HG03175 (cell line): ENCODE measurements around the gene PDZRN3.

Experiments used
- ATAC-seq: cut with Tn5 transposase; IDR thresholded peaks from one replicate; pipeline ENCODE4 v1.9.1; 2021; ENCODE audit warnings: mild to moderate bottlenecking, moderate library complexity; ENCODE audit not compliant: unreplicated experiment

PDZRN3 gene

DNA sequence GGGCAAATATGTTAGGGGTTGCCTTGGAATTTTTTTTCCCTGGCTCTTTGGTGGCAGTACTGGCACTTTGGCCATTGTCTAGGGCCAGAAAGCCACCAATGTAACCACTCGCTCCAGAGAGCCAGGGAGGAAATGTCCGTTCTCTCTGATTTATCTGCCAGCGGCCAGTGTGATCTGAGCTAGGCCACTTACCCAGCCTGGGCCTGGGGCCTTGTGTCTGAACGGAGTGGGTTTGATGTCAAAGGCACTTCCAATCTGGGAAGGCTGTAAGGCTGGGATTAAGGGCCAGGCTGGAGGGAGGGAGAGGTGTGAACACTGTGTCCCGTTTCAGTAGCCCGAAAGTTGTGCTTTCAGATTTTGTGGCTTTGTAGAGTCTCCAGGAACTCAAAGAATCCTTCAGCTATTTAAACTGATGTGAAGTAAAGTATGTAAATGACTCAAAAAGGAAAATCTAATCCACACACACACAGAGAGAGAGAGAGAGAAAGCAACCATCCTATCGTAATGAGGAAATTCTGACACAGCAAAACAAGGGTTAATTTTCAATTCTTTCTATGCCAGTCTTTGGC lies 271.0 kb downstream of the PDZRN3 start:
- ATAC-seq, result no peak

DNA sequence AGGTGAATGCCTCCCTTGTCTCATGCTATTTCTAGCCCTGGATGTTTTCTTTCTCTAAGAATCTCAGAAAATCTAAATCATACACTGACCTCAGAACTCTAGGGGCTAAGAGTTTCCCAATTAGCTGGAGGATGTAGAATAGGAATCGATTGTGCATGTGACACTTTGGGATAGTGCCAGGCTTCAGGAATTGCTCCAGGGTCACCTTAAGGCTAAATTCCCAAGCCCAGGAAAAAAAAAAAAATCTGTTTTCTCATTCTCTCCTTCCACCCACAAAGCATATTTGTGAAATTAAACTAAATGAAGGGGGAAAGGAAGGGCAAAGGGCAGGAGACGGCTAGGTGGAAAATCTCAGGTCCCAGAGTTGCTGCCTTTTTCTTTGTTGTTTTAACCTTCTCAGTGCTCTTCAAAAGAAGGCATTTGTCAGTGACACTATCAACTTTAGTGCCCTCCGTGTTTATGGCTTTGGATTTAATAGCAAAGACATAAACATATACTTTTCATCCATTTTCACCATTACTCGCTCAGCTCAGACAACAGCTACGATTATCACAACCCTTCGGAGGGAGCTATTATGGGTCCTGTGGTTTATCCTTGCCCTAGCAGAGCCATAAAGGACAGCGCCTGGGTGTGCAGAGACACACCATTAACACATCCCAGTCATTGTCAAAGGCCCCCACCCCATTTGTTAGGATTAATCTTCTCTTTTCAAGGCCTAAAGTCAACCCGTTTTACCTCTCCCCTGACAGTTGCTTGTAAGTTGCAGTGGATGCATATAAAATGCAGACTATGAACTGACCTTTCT lies 271.7 kb downstream of the PDZRN3 start:
- ATAC-seq, result no peak

GRCh38 chr3:73351423-73352071 lies 273.2 kb downstream of the PDZRN3 start:
- no peak for ATAC-seq

DNA sequence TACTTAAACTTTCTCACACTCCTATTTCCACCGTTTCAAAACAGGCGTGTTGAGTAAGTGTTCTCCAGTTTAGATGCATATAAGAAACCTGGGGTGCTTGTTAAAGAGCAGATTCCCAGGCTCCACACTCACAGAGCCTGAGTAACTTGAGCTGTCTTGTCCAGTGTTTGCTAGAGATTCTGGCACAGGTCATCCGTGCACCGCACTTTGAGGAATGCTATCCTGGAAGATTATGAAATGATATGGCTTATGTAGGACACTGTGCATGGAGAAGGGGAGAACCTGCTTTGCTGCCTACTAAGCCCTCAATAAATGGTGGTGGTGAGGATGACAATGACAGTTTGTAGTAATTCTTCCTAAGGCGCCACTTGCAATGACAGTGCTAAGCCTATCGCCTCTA lies 273.7 kb downstream of the PDZRN3 start:
- ATAC-seq, result no peak

DNA sequence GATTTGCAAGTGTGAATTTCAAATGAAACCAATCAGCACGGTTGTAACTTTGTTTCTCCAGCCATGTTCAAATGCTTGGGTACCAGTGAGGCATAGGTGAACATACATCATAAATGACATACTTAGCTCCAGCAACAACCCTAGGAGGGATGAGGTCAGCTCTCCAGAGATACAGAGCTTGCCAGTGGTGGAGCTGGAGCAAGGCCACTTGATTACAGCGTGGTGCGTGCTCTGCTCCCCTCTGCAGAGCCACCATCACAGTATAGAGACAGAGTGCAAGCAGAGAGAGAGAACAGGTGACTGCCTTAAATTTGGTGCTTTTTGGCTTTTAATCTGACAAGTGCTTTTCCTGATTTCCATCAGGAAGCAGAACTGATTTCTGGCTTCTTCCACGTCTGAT lies 275.1 kb downstream of the PDZRN3 start:
- ATAC-seq, result no peak

DNA sequence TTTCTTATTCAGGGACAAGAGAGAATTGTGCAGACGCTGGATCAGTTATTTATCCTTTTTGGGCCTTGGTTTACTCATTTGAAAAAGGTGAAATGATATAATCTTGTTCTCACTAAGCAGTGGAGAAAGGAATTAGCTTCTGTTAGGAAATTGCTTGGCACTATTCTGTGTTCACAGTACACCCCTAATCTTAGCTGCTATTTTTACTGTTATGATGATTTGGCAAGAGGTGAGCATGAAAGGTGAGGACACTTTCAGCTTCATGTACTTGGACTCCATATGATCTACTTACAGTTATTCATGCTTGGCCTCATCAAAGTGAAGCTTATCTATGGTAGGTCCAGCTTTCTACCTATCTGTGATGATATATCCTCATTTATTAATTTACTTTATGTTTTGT lies 282.7 kb downstream of the PDZRN3 start:
- ATAC-seq, result no peak

DNA sequence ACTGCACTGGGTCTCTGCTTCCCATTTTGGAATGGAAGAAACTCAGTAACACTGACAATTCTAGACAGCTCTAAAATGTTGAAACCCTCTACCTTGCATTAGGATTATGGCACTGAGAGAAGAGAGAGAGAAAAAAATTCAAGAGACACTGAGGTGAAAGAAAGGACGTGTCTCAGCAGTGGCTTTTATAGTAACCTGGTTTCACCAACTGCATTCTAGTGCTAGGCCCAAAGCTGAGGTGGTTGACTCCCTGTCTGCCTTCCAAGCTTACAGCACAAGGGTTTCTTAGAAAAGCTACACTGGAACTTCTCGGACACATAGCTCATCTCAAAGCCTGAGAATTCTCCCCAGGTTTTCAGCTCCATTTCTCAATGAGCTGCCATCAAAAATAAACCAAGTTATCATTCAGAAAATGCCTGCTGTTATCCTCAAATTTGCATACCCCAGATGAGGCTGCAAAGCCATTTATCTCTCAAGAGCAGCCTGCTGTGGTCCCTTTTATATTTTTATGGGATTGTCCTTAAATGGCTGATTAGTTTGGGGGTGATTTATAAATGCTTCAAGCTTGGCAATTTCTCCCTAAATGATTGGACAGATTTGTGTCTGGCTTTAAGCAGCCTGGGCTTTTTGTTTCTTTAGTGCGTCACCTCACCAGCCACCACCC lies 283.3 kb downstream of the PDZRN3 start:
- no peak for ATAC-seq

DNA sequence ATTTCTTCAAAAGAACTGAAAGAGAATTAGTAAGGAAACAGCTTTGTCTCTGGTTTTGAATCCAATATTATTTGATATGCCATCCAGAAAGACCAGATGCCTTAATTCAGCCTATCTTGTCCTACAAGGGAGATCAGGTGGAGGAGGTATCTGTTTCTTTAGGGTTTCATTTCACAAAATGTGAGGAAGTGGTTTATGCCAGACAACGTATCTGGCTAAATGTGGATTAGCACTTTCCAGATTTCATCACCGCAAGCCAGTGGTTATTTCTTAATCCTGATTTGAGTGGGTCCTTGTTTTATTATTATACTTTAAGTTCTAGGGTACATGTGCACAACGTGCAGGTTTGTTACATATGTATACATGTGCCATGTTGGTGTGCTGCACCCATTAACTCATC lies 292.2 kb downstream of the PDZRN3 start:
- ATAC-seq, result no peak
